PC-9 (cell line): ENCODE data around the gene MAP4K3. TPM values are rescaled to one million over a fixed set of nuclear protein-coding genes. Genes with fewer than 3 reads are reported as not detected.

Experiments used
- BruUV-seq: library from RNA; stranded (reverse); fragments of 400-500 nt; replicated peaks from 2 replicates; lab custom pipeline; 2021; lab: Mats Ljungman, UMichigan
- CTCF ChIA-PET: fragments of 300-600 bp; sonication (Branson Sonifier 250); formaldehyde crosslinking; loops from one replicate; lab custom pipeline; 2022; ENCODE audit warnings: antibody characterized with exemption; lab: Charles Lee
- POLR2A ChIA-PET: fragments of 300-600 bp; sonication (Branson Sonifier 250); formaldehyde crosslinking; loops from one replicate; lab custom pipeline; 2022; ENCODE audit warnings: antibody characterized with exemption; ENCODE audit not compliant: unreplicated experiment; lab: Charles Lee
- DNase-seq, 2 experiments: peaks; one replicate each; pipeline versions ENCODE4 v3.0.0 to v3.0.0-alpha.2; 2015 to 2022; ENCODE audit warnings: mixed read lengths in 1 of 2
- H2AFZ ChIP-seq: fragments of 200-600 bp; sonication (generic); 2 replicates; pipeline ENCODE4 v1.8.1; 2017; ENCODE audit warnings: antibody characterized with exemption
- H3F3A ChIP-seq: fragments of 200-600 bp; sonication (generic); 2 replicates; pipeline ENCODE4 v1.8.1; 2017; ENCODE audit warnings: antibody characterized with exemption, mild to moderate bottlenecking, low read depth; ENCODE audit not compliant: insufficient read depth
- H3K27ac ChIP-seq: fragments of 200-600 bp; sonication (generic); 2 replicates; pipeline ENCODE4 v1.6.1; 2016; ENCODE audit warnings: mixed run types
- H3K27me3 ChIP-seq: fragments of 200-600 bp; sonication (generic); 2 replicates; pipeline ENCODE4 v1.6.1; 2016; ENCODE audit warnings: low read depth, mixed run types; ENCODE audit not compliant: insufficient read depth
- H3K36me3 ChIP-seq: fragments of 200-600 bp; sonication (generic); 2 replicates; pipeline ENCODE4 v1.6.1; 2016; ENCODE audit warnings: low read depth, mixed run types
- H3K4me1 ChIP-seq: fragments of 200-600 bp; sonication (generic); replicated peaks from 2 replicates; pipeline ENCODE4 v1.6.1; 2016; ENCODE audit warnings: mixed run types; ENCODE audit not compliant: insufficient read depth
- H3K4me2 ChIP-seq: fragments of 200-600 bp; sonication (generic); 2 replicates; pipeline ENCODE4 v1.6.1; 2017; ENCODE audit warnings: mixed run types
- H3K4me3 ChIP-seq: fragments of 200-600 bp; sonication (generic); 2 replicates; pipeline ENCODE4 v1.6.1; 2016; ENCODE audit warnings: mixed run types
- H3K79me2 ChIP-seq: fragments of 200-600 bp; sonication (generic); 2 replicates; pipeline ENCODE4 v1.6.1; 2017; ENCODE audit warnings: low read depth, mixed run types
- H3K9me2 ChIP-seq: fragments of 200-600 bp; sonication (generic); 2 replicates; pipeline ENCODE4 v1.8.1; 2017; ENCODE audit warnings: mild to moderate bottlenecking; ENCODE audit not compliant: insufficient read depth
- H3K9me3 ChIP-seq: fragments of 200-600 bp; sonication (generic); 2 replicates; pipeline ENCODE4 v1.8.1; 2016; ENCODE audit warnings: low read depth; ENCODE audit not compliant: insufficient read depth
- H4K20me1 ChIP-seq: fragments of 200-600 bp; sonication (generic); 2 replicates; pipeline ENCODE4 v1.8.1; 2017; ENCODE audit not compliant: insufficient read depth
- EZH2 ChIP-seq: fragments of 200-600 bp; sonication (generic); IDR thresholded peaks from 2 replicates; pipeline ENCODE4 v1.8.0; 2017; ENCODE audit warnings: antibody characterized with exemption, low read depth
- intact Hi-C: fragments of 100-400 bp; cut with micrococcal nuclease; formaldehyde crosslinking; loops from one replicate; pipeline ENCODE4 v1.10.0; 2022; ENCODE audit not compliant: unreplicated experiment
- total RNA-seq: library from RNA; stranded (reverse); gene quantifications from 2 replicates; pipeline ENCODE4 v1.2.3, GENCODE V29; 2021
- TF ChIP-seq, protein P1 (sequence below): fragments of 200-600 bp; sonication (generic); conservative IDR thresholded peaks from 2 replicates; pipeline ENCODE4 v1.6.1; 2017; ENCODE audit warnings: mixed run types, antibody characterized with exemption, mild to moderate bottlenecking, moderate library complexity

MAP4K3 gene
- total RNA-seq, 1 experiment from 2014 or later: 38.4 TPM

DNA sequence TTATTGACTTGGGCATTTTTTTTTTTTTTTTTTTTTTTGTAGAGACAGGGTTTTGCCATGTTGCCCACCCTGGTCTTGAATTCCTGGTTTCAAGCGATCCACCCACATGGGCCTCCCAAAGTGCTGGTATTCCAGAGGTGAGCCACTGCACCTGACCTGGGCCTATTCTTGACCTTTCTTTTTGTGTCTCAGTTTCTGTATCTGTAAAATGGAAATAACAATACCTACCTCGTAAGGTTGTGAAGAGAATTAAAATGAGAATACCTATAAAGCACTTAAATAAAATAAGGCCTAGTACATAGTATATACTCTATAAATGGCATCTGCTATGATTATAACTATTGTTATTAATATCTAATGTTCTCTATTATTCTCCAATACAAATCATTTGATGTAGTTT, 15.7 kb downstream of the MAP4K3 start:
- Histone ChIP-seq H3K9me2 (no peaks in the 10 kb centered on the region), H3K27me3 (no peaks in the 10 kb centered on the region), H3K27ac (no peak overlapping the region), H3K79me2 (peaks cover 94% of the 10 kb centered on the region), H3F3A (no peaks in the 10 kb centered on the region), H4K20me1 (0 out of 2 replicates have a peak, but pooled peaks cover 9% of the 10 kb centered on the region), H3K4me1 (peaks cover 8% of the 10 kb centered on the region; the same call in 1 of the 2 replicates), H3K4me2 (no peak overlapping the region), H3K36me3 (no peaks in the 10 kb centered on the region; the same call in 1 of the 2 replicates), H3K9me3 (no peaks in the 10 kb centered on the region), H3K4me3 (no peak overlapping the region), H2AFZ (no peak overlapping the region)
- DNase-seq: no peak
- TF ChIP-seq EZH2: no peak
- TF ChIP-seq, protein P1, sequence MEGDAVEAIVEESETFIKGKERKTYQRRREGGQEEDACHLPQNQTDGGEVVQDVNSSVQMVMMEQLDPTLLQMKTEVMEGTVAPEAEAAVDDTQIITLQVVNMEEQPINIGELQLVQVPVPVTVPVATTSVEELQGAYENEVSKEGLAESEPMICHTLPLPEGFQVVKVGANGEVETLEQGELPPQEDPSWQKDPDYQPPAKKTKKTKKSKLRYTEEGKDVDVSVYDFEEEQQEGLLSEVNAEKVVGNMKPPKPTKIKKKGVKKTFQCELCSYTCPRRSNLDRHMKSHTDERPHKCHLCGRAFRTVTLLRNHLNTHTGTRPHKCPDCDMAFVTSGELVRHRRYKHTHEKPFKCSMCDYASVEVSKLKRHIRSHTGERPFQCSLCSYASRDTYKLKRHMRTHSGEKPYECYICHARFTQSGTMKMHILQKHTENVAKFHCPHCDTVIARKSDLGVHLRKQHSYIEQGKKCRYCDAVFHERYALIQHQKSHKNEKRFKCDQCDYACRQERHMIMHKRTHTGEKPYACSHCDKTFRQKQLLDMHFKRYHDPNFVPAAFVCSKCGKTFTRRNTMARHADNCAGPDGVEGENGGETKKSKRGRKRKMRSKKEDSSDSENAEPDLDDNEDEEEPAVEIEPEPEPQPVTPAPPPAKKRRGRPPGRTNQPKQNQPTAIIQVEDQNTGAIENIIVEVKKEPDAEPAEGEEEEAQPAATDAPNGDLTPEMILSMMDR: no peak
- intact Hi-C loops: no loop called here
- POLR2A ChIA-PET: no interaction called here
- CTCF ChIA-PET: no interaction called here
- BruUV-seq: no TSS peak

GRCh38 chr2:39419282-39420223, 17.5 kb downstream of the MAP4K3 start:
- H4K20me1 ChIP-seq: 0 out of 2 replicates have a peak, but pooled peaks cover 9% of the 10 kb centered on the region
- H3F3A ChIP-seq: no peaks in the 10 kb centered on the region
- no peak for DNase-seq
- intact Hi-C loops: no loop called here
- H3K4me1 ChIP-seq: no peaks in the 10 kb centered on the region
- POLR2A ChIA-PET: no interaction called here
- BruUV-seq: no TSS peak
- H3K27me3 ChIP-seq: no peaks in the 10 kb centered on the region
- TF ChIP-seq, protein P1: no peak
- TF ChIP-seq EZH2: no peak
- no peak overlapping the region for H3K4me2 ChIP-seq
- H3K4me3 ChIP-seq: no peak overlapping the region
- H3K36me3 ChIP-seq: no peaks in the 10 kb centered on the region
- H2AFZ ChIP-seq: no peak overlapping the region
- CTCF ChIA-PET: interaction anchor here (1.0 kb wide), 1 partner anchor 34 kb away, joined by 9 read pairs; no protein-coding TSS in a partner anchor
- no peaks in the 10 kb centered on the region for H3K9me2 ChIP-seq
- H3K27ac ChIP-seq: no peak overlapping the region
- H3K79me2 ChIP-seq: peaks cover 92% of the 10 kb centered on the region
- no peaks in the 10 kb centered on the region for H3K9me3 ChIP-seq

DNA sequence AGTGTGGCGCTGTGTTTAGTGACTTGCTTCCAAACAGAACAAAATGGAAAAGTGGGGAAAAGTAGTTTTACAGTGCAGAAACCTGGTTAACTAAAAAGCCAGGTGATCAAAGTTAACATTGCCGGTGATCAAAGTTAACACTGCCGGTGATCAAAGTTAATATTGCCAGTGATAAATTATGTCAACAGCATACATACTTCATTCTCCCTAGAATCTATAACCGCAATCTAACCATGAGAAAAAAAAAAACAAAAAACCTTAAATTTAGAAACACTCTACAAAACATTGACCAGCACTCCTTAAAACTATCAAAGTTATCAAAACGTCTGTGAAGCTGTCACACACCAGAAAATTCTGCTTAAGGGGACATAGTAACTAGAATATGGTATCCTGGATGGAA, 18.6 kb downstream of the MAP4K3 start:
- Histone ChIP-seq H3K27me3 (no peaks in the 10 kb centered on the region), H2AFZ (no peak overlapping the region), H4K20me1 (0 out of 2 replicates have a peak, but pooled peaks cover 9% of the 10 kb centered on the region), H3K36me3 (no peaks in the 10 kb centered on the region), H3K27ac (no peak overlapping the region), H3K9me3 (no peaks in the 10 kb centered on the region), H3K9me2 (no peaks in the 10 kb centered on the region), H3F3A (no peaks in the 10 kb centered on the region), H3K4me2 (no peak overlapping the region), H3K4me3 (no peak overlapping the region), H3K4me1 (no peaks in the 10 kb centered on the region), H3K79me2 (peaks cover 92% of the 10 kb centered on the region)
- CTCF ChIA-PET: interaction anchor here (1.0 kb wide), 1 partner anchor 33 kb away, joined by 9 read pairs; no protein-coding TSS in a partner anchor
- intact Hi-C loops: no loop called here
- DNase-seq: no peak
- POLR2A ChIA-PET: no interaction called here
- BruUV-seq: no TSS peak
- no peak for TF ChIP-seq EZH2
- TF ChIP-seq, protein P1: no peak
